ENCODE results near the gene IQSEC1. TPM values are rescaled to one million over a fixed set of nuclear protein-coding genes. Genes with fewer than 3 reads are reported as not detected.
A peak's percentile ranks its signal among the peaks of the same experiment; 100 is the strongest.

IQSEC1 gene
- total and polyA plus RNA-seq, 2 donors (not counting 1 experiment from before 2014, with no cell fraction given) = 96.7 to 222 TPM

- Histone ChIP-seq H3K27me3 (replicated peaks in 1 of 4; ENCODE audit: control extremely low read depth in 1 of 4, control insufficient read depth in 3 of 4, insufficient read depth in 4 of 4, low read length in 3 of 4) (peaks cover 0 to 3% (median 0%) of the 10 kb centered on the region in 4 experiments), H4K20me1 (ENCODE audit: control insufficient read depth, insufficient read depth, low read length, poor library complexity, severe bottlenecking) (no peaks in the 10 kb centered on the region), H2AFZ (ENCODE audit: insufficient read depth, low read depth, low read length, poor library complexity, severe bottlenecking) (no peak overlapping the region), H3K4me3 (ENCODE audit: control extremely low read depth in 1 of 5, extremely low read depth in 1 of 5, insufficient read depth in 1 of 5, low read depth in 2 of 5, low read length in 4 of 5) (no peak overlapping the region), H3K79me2 (ENCODE audit: control insufficient read depth, insufficient read depth, low read length) (peaks cover 11% of the 10 kb centered on the region), H3K9me3 (ENCODE audit: control extremely low read depth in 1 of 3, control insufficient read depth in 2 of 3, insufficient read depth in 1 of 3, low read length in 2 of 3) (peaks cover 0 to 6% (median 0%) of the 10 kb centered on the region in 3 donors), H3K9ac (ENCODE audit: low read length) (no peak overlapping the region), H3K36me3 (replicated peaks in 1 of 2; ENCODE audit: control extremely low read depth in 1 of 2, control insufficient read depth in 1 of 2, extremely low read depth in 1 of 2, insufficient read depth in 2 of 2, low read length in 1 of 2) (no peaks in the 10 kb centered on the region), H3K4me2 (replicated peaks; ENCODE audit: low read depth, low read length, poor library complexity, severe bottlenecking) (peak overlapping the region; percentile 70), H3K27ac (ENCODE audit: low read length in 2 of 2) (no peak overlapping the region), H3K4me1 (ENCODE audit: control insufficient read depth in 2 of 2, insufficient read depth in 2 of 2, low read length in 2 of 2) (peaks cover 68 to 70% of the 10 kb centered on the region in 2 donors)
- peak; percentile 68 for DNase-seq
- no peaks in the 10 kb centered on the region for H3K9me3 Mint-ChIP-seq (ENCODE audit: insufficient read depth)
- peak overlapping the region; percentile 85 for H3K27ac Mint-ChIP-seq
- peak overlapping the region; percentile 55 for H3K4me3 Mint-ChIP-seq
- ChIA-PET POLR2A (no interaction called here), CTCF (interaction anchor here (1.3 to 5.8 kb wide), 3 partner anchors 21 to 30 kb away, joined by 3 to 64 read pairs (median 6); no protein-coding TSS in a partner anchor)
- no peaks in the 10 kb centered on the region for H3K27me3 Mint-ChIP-seq
- 81% methylated on average over 27 of the region's 27 CpGs for WGBS (ENCODE audit: insufficient coverage)
- ATAC-seq (ENCODE audit: low read depth) = no peak
- intact Hi-C loops (cut with micrococcal nuclease) = loop anchor here (5.0 to 10.0 kb wide), 4 partner anchors 91 to 1834 kb away; partner anchors contain the start of genes CHCHD4 and NR2C2
- peaks cover 67% of the 10 kb centered on the region for H3K4me1 Mint-ChIP-seq
- no peak for TF ChIP-seq EZH2 (IDR thresholded peaks at IDR 0.05; ENCODE audit: borderline replicate concordance, insufficient read depth, low read depth, low read length, poor library complexity, severe bottlenecking)
- TF ChIP-seq CTCF (IDR thresholded peaks at IDR 0.05) = no peak
Observed at GRCh38 chr3:13113346-13114330, 40.4 kb upstream of the IQSEC1 start.
